ENCODE data around the gene TMEM212. TPM values are rescaled to one million over a fixed set of nuclear protein-coding genes. Genes with fewer than 3 reads are reported as not detected.

TMEM212 gene
- total and polyA plus RNA-seq, 2 of the 13 experiments (the other 11 are each of a cell fraction or from before 2014, with no cell fraction given) = not detected

DNA sequence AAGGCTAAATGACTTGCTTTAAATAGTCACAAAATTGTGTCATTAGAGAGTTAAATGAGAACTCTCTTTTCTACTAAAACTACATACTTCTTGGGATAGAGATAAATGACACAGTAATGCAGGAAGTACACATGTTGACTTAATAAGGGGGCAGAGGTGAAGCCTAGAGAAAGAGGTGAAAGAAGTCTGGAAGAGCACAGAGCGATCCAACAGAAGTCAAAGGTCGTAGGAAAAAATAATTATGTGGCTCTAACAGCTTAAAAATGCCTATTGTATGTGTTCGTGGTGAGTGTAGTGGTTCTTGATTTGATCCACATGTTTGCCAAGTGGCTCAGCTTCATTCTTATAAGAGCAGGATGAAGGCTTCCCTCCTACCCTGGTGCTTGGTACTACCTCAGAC, 61.7 kb downstream of the TMEM212 start (continued):
- TF ChIP-seq NR2C2 (CRISPR knock-in tag; IDR thresholded peaks at IDR 0.05; ENCODE audit: borderline replicate concordance) (peak; percentile 72), SOX5 (CRISPR knock-in tag; IDR thresholded peaks at IDR 0.05; ENCODE audit: borderline replicate concordance) (peak; percentile 33; the same call in 1 of the 2 replicates), FOXP1 (IDR thresholded peaks at IDR 0.05) (no peak), FOXP1 (CRISPR knock-in tag; IDR thresholded peaks at IDR 0.05) (0 out of 2 replicates have a peak, but pooled peaks have one; percentile 31), POGZ (CRISPR knock-in tag; IDR thresholded peaks at IDR 0.05) (peak; percentile 75; the same call in 1 of the 2 replicates), MED1 (CRISPR knock-in tag; IDR thresholded peaks at IDR 0.05) (peak; percentile 79), ELF3 (CRISPR knock-in tag; IDR thresholded peaks at IDR 0.05) (peak; percentile 78), GABPA (IDR thresholded peaks at IDR 0.05; ENCODE audit: low read depth, low read length) (no peak), GABPA (CRISPR knock-in tag; IDR thresholded peaks at IDR 0.05; ENCODE audit: low read depth) (peak; percentile 19; the same call in 1 of the 2 replicates), KMT2A (CRISPR knock-in tag; IDR thresholded peaks at IDR 0.05) (no peak), CENPX (CRISPR knock-in tag; IDR thresholded peaks at IDR 0.05) (no peak), HMG20B (CRISPR knock-in tag; conservative IDR thresholded peaks at IDR 0.05) (no peak), ETV5 (CRISPR knock-in tag; IDR thresholded peaks at IDR 0.05; ENCODE audit: borderline replicate concordance) (peak; percentile 47; the same call in 1 of the 2 replicates), ZNF17 (CRISPR knock-in tag; IDR thresholded peaks at IDR 0.05) (no peak), ZNF652 (CRISPR knock-in tag; IDR thresholded peaks at IDR 0.05; ENCODE audit: borderline replicate concordance, low read depth) (peak; percentile 81), MIXL1 (CRISPR knock-in tag; IDR thresholded peaks at IDR 0.05) (peak; percentile 52; the same call in 1 of the 2 replicates), ZSCAN25 (CRISPR knock-in tag; IDR thresholded peaks at IDR 0.05) (0 out of 2 replicates have a peak, but pooled peaks have one; percentile 55), GFI1 (CRISPR knock-in tag; IDR thresholded peaks at IDR 0.05; ENCODE audit: borderline replicate concordance) (0 out of 2 replicates have a peak, but pooled peaks have one; percentile 14), EP300 (IDR thresholded peaks at IDR 0.05; ENCODE audit: low read depth in 2 of 2, low read length in 2 of 2) (peak in 1 of 2 experiments; percentile 58; a peak in 1 of 4 replicates), EP300 (CRISPR knock-in tag; IDR thresholded peaks at IDR 0.05; ENCODE audit: borderline replicate concordance) (no peak), KLF9 (CRISPR knock-in tag; IDR thresholded peaks at IDR 0.05; ENCODE audit: low read depth) (no peak), ZFP36L1 (CRISPR knock-in tag; IDR thresholded peaks at IDR 0.05) (no peak)
- TF ChIP-seq, protein P1, sequence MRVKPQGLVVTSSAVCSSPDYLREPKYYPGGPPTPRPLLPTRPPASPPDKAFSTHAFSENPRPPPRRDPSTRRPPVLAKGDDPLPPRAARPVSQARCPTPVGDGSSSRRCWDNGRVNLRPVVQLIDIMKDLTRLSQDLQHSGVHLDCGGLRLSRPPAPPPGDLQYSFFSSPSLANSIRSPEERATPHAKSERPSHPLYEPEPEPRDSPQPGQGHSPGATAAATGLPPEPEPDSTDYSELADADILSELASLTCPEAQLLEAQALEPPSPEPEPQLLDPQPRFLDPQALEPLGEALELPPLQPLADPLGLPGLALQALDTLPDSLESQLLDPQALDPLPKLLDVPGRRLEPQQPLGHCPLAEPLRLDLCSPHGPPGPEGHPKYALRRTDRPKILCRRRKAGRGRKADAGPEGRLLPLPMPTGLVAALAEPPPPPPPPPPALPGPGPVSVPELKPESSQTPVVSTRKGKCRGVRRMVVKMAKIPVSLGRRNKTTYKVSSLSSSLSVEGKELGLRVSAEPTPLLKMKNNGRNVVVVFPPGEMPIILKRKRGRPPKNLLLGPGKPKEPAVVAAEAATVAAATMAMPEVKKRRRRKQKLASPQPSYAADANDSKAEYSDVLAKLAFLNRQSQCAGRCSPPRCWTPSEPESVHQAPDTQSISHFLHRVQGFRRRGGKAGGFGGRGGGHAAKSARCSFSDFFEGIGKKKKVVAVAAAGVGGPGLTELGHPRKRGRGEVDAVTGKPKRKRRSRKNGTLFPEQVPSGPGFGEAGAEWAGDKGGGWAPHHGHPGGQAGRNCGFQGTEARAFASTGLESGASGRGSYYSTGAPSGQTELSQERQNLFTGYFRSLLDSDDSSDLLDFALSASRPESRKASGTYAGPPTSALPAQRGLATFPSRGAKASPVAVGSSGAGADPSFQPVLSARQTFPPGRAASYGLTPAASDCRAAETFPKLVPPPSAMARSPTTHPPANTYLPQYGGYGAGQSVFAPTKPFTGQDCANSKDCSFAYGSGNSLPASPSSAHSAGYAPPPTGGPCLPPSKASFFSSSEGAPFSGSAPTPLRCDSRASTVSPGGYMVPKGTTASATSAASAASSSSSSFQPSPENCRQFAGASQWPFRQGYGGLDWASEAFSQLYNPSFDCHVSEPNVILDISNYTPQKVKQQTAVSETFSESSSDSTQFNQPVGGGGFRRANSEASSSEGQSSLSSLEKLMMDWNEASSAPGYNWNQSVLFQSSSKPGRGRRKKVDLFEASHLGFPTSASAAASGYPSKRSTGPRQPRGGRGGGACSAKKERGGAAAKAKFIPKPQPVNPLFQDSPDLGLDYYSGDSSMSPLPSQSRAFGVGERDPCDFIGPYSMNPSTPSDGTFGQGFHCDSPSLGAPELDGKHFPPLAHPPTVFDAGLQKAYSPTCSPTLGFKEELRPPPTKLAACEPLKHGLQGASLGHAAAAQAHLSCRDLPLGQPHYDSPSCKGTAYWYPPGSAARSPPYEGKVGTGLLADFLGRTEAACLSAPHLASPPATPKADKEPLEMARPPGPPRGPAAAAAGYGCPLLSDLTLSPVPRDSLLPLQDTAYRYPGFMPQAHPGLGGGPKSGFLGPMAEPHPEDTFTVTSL (CRISPR knock-in tag; IDR thresholded peaks at IDR 0.05; ENCODE audit: borderline replicate concordance) = peak; percentile 56; the same call in 1 of the 2 replicates
- TF ChIP-seq, protein P2, sequence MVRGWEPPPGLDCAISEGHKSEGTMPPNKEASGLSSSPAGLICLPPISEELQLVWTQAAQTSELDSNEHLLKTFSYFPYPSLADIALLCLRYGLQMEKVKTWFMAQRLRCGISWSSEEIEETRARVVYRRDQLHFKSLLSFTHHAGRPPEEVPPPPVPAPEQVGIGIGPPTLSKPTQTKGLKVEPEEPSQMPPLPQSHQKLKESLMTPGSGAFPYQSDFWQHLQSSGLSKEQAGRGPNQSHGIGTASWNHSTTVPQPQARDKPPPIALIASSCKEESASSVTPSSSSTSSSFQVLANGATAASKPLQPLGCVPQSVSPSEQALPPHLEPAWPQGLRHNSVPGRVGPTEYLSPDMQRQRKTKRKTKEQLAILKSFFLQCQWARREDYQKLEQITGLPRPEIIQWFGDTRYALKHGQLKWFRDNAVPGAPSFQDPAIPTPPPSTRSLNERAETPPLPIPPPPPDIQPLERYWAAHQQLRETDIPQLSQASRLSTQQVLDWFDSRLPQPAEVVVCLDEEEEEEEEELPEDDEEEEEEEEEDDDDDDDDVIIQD (CRISPR knock-in tag; IDR thresholded peaks at IDR 0.05; ENCODE audit: low read depth) = peak; percentile 92; the same call in 1 of the 2 replicates

Data from HepG2 (cell line).